Smooth muscle cell of the brain vasculature (primary cell): ENCODE results near the gene IL20.

ENCODE experiments used
- DNase-seq: peaks from one replicate; pipeline ENCODE4 v3.0.0-alpha.2; 2012; ENCODE audit warnings: low read depth, low spot score

IL20 gene, protein sequence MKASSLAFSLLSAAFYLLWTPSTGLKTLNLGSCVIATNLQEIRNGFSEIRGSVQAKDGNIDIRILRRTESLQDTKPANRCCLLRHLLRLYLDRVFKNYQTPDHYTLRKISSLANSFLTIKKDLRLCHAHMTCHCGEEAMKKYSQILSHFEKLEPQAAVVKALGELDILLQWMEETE

DNA sequence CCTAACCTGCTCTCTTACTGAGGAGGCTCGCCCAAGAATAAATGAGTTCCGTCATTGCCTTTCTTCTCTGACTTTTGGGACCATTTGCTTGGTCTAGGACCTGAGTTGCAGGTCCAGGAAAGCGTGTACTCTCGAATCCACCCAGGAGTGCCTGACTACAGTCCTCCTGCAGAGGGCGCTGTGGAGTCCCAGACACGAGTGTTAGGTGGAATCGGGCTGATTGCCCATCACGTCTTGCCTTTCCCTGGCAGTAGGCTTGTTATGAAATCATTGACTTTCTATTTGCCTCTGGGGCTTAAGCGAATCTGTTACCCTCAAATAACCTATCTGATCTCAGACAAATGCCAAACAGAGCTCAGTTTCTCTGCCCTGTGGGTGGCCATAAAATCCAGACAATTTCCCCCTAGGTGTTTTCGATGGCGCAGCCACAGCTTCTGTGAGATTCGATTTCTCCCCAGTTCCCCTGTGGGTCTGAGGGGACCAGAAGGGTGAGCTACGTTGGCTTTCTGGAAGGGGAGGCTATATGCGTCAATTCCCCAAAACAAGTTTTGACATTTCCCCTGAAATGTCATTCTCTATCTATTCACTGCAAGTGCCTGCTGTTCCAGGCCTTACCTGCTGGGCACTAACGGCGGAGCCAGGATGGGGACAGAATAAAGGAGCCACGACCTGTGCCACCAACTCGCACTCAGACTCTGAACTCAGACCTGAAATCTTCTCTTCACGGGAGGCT is at the start of gene IL20:
TSS of gene IL20 (plus strand) at position 685 of the 733 bp plus-strand sequence. CDS start 230 bp downstream, outside the sequence.
- DNase-seq = peak; percentile 15

DNA sequence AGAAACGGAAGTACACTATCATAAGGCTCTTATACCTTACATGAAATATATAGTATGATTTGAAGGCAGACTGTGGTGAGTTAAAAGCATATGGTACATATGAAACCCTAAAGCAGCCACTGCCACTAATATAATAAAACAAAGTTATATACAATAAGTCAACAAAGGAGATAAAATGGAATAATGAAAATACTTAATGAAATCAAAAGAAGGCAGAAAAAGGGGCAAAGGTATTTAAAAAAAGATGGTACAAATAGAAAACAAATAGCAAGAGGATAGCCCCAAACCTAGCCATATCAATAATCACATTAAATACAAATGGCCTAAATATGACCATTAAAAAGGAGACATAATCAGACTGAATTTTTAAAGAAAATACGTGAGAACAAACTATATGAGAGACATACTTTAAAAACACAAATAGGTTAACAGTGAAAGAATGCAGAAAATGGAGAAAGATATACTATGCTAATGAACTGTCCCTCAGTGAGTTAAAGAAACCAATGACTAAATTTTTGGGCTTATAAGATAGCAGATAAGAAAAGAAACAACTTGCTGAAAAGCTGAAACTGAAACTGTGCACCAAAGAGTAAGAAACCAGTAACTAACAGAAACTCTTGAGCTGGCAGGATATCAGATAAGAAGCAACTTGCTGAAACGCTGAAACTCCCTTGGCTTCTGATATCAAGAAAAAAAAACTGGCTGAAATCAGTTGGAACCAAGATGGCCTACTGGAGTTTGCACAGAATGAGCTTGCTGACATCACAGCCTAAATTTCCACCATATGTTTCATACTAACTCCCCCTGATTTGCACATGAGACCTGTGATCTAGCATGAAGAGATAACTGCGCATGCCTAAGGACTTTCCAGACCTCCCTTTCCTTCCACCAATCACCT is 48.8 kb upstream of the IL20 start:
- DNase-seq = no peak

DNA sequence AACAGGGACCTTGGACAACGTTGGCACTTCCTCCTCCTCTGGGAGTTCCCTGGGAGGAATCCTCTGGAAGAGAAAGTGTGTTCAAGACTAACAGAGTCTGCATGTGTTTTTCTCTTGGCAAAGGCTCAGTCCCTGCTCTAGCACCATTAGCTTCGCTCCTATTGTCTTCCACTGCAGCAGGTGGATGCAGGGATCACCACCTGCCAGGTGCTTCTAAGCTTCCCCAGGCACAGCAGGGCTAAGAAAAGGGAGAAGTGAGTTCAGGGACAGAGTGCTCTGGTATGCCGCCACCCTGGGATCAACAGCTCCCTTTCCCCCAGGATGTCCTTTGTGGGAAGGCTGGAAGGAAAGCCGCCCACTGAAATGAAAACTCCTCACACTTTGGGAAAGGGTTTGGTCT is 43.9 kb upstream of the IL20 start:
- no peak for DNase-seq

DNA sequence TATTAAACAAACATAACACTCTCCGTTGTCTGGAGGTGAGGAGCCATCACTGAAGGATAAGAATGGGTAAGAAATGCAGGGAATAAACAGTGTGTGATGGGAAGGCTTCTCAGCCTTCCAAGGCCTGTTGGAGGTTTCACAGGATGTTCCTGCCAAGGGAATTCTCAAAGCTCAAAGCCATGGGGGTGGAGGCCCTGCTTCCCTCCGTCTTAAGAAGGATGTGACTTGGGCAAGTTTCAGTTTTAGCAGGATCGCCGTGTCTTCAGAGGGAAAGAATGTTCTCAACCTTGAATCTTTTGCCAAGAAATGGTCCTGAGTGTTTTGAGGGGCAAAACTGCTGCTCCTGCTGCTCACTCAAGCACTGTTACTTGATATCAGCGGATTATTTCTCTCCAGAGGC is 41.7 kb upstream of the IL20 start:
- no peak for DNase-seq

DNA sequence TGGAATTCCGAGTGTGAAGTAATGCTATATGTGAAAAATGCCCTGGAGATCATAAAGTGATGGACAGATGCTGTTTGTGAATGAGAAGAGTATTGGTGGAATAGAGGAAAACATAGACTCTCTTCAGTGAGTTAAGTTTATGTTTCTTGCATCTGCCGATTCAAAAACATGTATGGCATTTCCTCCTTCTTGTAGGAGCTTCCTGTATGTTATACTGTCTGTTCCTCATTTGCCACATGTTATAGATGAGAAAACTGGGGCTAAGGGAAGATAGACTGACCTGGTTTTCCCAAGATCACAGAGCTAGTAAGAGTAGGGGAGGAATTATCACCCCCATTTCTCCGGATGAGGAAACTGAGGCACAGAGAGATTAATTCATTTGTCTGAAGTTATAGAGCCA is 41.1 kb upstream of the IL20 start:
- no peak for DNase-seq

DNA sequence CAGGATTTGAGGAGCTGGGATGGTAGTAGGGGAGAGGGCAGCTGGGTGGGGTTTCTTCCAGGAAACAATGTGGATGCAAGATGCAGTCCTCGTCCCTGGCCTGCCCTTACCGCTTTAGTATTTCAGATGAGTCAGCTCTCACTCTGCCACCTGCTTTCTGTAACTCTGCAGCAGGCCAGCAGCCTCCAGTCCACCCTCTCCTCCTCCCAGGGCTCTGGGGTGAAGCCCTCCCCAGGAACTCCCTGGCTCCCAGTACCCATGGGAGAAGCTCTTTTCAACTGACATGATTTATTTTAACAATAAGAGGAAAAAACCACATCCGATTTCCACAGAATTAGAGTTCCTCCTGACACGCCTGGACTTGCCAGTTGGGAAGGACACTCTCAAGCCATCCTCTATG is 39.0 kb upstream of the IL20 start:
- no peak for DNase-seq

DNA sequence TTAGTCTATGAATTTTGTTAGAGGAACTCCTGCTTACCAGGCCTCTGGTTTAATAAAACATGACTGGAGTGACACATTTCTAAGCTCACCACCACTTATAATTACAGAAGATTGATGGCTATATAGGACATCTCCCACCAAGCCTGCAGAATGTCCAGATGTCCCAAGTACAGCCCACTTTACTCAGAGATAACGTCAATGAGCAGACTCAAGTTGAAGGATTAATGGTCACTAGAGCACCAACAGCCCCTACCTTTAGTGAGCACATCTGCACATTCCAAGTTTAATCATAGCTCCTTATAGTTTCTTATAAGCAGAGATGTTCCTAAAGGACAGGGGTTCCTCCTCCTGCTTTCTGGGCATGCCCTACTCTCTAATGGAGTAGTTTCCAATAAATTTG is 37.4 kb upstream of the IL20 start:
- DNase-seq = no peak

DNA sequence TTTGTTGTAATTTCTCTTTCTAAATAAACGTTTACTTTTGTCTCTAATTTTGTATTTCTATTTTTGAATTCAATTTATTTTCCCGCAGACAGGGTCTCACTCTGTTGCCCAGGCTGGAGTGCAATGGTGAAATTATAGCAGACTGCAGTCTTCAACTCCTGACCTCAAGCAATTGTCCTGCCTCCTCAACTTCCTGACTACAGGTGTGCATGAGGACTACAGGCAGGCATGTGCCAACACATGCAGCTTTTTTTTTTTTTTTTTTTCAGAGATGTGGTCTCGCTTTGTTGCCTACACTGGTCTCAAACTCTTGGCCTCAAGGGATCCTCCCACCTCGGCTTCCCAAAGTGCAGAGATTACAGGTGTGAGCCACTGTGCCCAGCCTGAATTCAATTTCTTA is 36.7 kb upstream of the IL20 start:
- DNase-seq = no peak

DNA sequence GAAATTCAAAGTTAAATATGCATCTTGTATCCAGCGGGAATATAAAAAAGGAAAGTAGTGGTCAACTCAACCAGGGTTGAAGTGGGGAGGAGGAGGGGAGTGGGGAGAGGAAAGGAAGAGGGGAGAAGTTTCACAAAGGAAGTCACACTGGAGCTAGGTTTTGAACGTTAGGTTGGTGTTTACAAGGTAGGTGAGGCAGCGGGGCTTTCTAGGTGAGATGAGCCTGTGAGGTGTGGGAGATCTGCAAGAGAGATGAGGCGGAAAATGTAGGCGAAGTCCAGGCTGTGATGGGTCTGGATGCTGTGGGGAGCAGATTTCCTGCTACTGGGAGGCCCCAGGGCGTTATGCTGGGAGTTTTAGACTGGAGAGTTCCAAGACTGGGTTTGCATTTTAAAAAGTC is 36.1 kb upstream of the IL20 start:
- DNase-seq = no peak

DNA sequence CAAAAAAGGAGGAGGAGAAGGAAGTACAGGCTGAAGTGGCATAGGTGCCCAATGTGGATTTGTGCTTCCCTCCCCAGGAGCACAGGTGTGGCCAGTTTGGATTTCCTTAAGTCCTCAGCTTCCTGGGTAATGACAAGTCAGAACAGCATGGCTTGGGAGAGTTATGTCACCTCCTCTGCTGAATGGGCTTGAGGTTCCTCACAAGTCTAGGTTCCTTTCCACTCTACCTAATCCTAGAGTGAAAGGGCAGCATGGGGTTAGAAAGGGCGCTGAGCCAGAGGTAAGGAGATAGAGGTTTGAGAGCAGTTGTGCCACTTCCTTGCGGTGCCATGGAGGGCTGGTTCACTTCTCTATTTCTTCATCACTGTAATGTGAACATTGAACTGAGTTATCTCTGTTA is 35.5 kb upstream of the IL20 start:
- no peak for DNase-seq

DNA sequence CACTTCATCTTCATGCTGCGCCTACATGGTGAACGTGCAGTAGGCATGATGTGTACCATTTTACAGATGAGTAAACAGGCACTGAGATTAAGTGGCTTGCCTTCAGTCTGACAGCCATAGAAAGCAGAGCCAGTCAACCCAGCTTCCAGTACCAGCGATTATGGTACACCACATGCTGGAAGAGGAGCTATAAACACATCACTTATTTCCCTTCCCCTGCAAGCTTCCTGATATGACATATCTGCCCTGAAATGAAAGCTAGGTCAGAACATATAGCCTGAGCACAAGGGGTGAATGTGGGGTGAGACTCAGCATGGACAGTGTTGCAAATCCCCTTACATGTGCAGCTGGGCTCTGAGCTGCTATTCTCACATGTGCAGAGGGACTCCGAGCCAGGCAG is 33.8 kb upstream of the IL20 start:
- DNase-seq = no peak

DNA sequence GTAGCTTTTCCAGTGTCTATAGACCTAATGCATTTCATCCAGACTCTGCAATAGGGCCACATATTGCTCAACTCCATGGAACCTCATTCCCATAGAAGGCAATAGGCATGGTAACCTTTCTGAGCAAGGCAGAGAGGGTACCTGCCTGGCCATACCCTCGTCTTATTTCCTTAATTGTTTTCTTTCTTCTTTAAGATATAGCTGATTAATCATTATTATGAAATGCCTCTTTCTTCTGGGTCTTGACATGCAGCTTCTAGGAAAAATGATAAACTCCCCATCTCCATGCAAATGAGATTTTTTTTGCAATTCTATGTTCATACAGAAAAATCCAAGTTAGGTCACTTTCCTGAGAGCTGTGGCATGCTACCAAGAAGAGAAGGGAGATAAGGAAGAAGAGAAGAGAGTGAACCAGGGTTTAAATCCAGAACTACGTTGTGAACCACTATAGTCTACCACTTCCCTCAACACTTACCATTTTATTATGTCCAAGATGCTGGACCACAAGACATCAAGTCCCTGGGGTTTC is 33.0 kb upstream of the IL20 start:
- DNase-seq = no peak

DNA sequence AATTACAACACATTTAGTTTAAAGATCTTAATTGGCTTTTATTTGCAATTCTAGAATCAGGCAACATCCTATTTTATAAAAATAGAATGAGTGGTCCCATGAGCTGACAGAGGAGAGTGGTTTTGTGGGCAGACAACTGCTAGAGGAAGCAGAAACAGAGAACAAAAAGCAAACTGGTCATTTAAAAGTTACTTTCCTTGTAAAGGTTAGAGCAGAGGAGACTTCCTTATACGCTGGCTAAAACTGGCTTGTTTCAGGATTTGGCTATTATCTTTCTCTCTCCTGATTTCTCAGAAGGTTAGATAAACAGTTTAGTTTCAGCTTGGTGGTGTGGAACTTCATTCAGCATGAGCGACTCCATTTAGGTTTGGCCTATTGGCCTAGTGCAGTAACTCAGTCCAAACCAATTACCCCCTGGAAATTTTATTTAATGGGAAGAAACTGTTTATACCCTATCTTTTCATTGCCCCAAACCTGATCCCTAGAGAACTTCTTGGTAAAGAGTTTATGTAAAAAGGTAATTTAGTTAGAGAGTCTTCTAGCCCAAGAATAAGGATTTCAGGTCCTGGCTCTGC is 32.2 kb upstream of the IL20 start:
- DNase-seq = no peak

DNA sequence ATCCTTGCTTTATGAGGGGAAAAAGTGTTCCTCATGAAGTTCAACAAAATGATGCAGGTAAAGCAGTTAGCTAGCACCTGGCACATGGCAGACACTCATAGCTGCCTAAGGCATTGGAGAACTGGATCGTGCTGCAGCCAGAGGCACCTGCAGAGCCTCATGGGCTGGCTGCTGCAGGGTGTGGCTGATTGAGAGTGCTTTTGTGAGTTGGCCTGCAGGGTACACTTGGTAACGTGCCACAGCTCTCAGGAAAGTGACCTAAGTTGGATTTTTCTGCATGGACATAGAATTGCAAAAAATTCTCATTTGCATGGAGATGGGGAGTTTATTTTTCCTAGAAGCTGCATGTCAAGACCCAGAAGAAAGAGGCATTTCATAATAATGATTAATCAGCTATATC is 31.6 kb upstream of the IL20 start:
- no peak for DNase-seq

DNA sequence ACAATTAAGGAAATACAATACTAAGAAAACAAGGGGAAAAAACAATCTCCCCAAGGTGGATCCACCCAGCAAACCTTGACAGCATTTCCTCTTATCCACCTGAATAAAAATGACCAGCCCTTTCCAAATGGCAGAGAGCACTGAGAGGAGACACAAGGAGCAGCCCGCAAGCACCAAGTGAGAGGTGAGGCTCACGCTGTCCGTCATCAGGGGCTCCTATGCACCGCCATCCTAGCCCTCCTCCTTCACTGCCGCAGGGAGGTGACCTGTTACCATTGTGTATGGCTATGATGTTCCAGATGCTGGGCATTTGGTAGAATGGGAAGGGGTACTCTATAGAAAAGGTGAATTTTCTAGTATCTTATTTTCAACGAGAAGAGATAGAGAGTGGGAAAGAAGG is 31.2 kb upstream of the IL20 start:
- no peak for DNase-seq

DNA sequence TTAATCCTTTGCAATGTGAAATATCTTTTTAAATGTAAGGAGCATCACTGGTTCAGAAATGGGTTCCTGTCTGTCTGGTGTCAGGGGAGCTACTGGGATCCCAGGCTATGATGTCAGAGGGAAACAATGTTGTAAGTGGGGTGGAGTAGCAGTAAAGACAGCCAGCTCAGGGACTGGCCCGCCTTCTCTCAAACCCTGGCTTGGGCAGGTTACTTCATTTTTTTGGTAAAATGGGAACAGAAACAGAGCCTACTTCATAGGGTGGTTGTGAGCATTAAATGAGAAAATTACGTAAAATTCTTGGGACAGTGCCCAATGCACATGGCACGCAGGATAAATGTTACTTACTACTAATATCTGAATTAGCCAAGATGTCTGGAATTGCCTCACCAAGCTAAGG is 30.7 kb upstream of the IL20 start:
- DNase-seq = no peak

DNA sequence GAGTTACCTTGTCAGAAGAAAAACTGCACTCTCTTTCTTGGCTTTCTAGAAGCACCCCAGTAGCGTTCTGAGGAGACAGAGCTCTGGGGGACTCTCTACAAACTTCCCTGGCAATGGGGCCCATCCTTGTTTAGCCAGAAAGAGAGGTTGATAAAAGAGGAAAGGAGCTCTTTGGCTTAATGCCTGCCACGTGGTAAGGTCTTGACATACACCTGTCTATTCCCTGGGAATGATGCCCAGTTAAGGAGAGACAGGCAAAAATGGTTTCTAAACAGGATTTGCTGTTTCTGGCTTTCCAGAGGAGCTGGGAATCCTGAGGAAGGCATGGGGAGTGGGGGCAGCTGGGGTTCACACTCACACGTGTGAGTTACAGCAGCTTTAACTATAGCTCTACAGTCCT is 30.2 kb upstream of the IL20 start:
- DNase-seq = no peak

DNA sequence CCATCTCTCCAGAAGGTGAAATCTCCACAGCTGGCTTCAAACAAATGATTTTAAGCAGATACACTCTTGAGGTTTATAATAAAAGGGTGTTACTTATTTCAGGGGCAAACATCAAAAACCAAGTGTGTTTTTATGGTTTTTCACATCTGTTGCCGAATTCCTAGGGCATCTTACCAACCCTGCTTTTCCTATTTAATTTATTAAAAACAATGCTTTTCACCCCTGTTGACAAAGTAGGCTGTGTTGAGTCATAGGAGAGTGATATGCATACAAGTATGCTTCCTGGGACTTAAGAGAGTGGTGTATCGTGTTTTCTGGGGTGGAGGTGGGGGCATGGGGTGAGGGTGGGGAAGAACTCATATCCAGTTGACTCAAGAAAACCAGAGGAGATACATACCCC is 29.3 kb upstream of the IL20 start:
- DNase-seq = no peak

DNA sequence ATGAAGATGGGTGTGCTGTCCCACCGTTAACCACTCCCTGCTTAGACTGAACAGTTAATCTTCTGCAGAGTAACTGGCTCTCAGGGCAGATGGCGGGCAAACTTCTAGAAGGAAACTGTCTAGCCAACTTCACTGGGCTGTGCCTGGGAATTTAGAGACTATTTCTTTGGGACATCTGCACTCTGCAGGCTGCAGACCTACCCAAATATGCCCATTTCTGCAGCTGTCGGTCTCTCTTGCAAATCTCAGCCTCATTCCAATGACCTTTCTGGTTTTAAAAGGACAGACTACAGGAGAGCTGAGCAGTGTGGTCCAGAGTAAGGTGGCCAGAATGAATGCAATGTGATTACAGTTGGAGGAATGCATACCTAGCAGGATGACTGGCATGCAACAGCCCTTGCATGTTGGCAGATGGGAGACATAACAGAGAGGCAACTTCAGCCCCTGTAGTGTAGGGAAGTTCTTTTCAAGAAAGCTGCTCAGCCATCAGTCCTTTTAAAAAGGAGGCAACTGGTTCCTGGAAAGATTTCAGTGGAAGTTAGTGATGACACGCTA is 26.3 kb upstream of the IL20 start:
- no peak for DNase-seq

DNA sequence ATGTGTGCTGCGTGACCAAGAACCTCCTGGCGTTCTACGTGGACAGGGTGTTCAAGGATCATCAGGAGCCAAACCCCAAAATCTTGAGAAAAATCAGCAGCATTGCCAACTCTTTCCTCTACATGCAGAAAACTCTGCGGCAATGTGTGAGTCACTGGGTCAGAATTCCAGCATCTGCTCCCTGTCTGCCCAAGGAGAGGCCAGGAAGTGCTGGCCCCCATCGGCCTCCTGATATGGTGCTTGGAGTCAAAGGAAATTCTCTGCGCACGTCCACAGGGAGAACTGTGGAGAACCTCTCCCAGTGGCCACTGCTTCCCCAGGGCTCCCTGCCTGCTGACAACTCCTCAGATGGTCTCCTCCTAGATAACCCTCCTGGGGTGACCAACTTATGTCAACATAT is 25.6 kb upstream of the IL20 start:
- no peak for DNase-seq

DNA sequence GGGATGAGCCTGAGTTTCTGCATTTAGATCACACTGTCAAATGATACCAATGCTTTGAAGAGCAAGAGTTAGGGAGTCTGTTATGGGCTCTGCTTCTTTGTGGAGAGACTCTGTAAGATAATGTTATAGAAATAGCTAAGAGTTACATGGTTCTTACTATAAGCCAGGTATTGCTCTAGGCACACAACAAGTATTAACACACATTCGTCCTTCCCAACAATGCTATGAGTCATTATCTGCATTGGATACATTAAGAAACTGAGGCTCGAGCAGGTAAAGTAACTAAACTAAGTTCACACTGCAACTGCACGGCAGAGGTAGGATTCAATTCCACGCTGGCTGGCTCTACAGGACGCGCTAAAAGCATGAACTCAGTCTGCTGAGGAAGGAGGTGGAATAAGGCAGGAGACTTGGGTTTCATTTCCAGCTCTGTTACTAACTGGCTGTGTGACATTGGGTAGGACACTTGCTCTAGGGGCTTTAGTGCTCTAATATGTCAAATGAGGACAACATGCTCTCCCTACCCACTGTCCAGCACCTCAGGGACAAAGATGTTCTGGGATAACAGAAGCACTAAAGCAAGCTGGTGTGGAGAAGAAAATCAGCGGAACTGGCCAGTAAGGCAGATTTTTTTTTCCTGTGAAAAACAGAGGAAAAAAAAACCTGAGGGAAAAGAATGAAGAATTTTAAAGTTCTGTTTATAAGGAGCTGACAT is 23.7 kb upstream of the IL20 start:
- no peak for DNase-seq
